Fibroblast of peridontal ligament (primary cell): ENCODE results near the gene HIC1.

ENCODE experiments used
- DNase-seq: peaks from one replicate; pipeline ENCODE4 v3.0.0-alpha.2; 2010; ENCODE audit errors: extremely low read depth

Gene HIC1

GRCh38 chr17:2060681-2061440 lies 6.0 kb downstream of the HIC1 start:
- DNase-seq: no peak

GRCh38 chr17:2061441-2061958 lies 6.6 kb downstream of the HIC1 start:
- DNase-seq: no peak

- DNase-seq: no peak
Measured at GRCh38 chr17:2062571-2063183, 7.8 kb downstream of the HIC1 start.

- no peak for DNase-seq
Measured at GRCh38 chr17:2063261-2064146, 8.6 kb downstream of the HIC1 start.

GRCh38 chr17:2064147-2064489 lies 9.2 kb downstream of the HIC1 start:
- no peak for DNase-seq

- no peak for DNase-seq
Measured at GRCh38 chr17:2064520-2064971, 9.6 kb downstream of the HIC1 start.

- no peak for DNase-seq
Measured at GRCh38 chr17:2064980-2065785, 10.3 kb downstream of the HIC1 start.

- DNase-seq: no peak
Measured at GRCh38 chr17:2065949-2066400, 11.1 kb downstream of the HIC1 start.

GRCh38 chr17:2067048-2067561 lies 12.2 kb downstream of the HIC1 start:
- DNase-seq: no peak

- DNase-seq: no peak
Measured at GRCh38 chr17:2067608-2068024, 12.7 kb downstream of the HIC1 start.

- peak; percentile 70 for DNase-seq
Measured at GRCh38 chr17:2068031-2068518, 13.2 kb downstream of the HIC1 start.

GRCh38 chr17:2068519-2069051 lies 13.7 kb downstream of the HIC1 start:
- no peak for DNase-seq

- DNase-seq: no peak
Measured at GRCh38 chr17:2070241-2071023, 15.5 kb downstream of the HIC1 start.

- no peak for DNase-seq
Measured at GRCh38 chr17:2071024-2071385, 16.1 kb downstream of the HIC1 start.

- peak; percentile 50 for DNase-seq
Measured at GRCh38 chr17:2071455-2072281, 16.8 kb downstream of the HIC1 start.

GRCh38 chr17:2074919-2075318 lies 20.0 kb downstream of the HIC1 start:
- no peak for DNase-seq

- no peak for DNase-seq
Measured at GRCh38 chr17:2075336-2076086, 20.6 kb downstream of the HIC1 start.
